Breast epithelium (tissue), 3 donors: Measurements from ENCODE around the gene MSH3.

ENCODE experiments used
- POLR2A ChIP-seq: fragments of 450-650 bp; IDR thresholded peaks from one replicate; pipeline ENCODE4 v1.6.1; 2016; ENCODE audit warnings: antibody characterized with exemption, mild to moderate bottlenecking, moderate library complexity
- POLR2AphosphoS5 ChIP-seq, 3 donors: sonication (generic); formaldehyde crosslinking; IDR thresholded peaks; one replicate each; pipeline ENCODE4 v1.6.1; 2017; ENCODE audit warnings: antibody characterized with exemption in 3 of 3
- TF ChIP-seq, protein P1 (sequence below), 3 donors: fragments of 450-650 bp; IDR thresholded peaks; one replicate each; pipeline ENCODE4 v1.5.1; 2016 to 2017; ENCODE audit warnings: antibody characterized with exemption in 3 of 3, mild to moderate bottlenecking in 3 of 3, moderate library complexity in 3 of 3

DNA sequence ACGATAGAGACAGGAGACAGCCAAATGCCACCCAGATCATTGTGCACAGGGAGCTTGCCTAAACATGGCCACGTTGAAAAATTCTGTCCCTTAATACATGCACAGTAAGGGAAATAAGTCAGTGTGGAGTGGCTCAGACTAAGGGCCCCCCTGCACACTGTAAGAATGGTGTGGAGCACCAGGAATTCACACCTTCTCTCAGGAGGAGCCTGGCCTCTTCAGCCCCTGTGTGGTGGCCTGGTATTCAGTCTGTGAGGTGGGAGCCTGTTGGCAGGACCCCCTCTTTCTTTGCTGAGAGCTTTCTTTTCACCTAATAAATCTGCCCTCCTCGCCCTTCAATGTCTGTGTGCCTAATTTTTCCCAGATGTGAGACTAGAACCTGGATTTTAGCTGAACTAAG lies 239.6 kb downstream of the MSH3 start:
- TF ChIP-seq, protein P1, sequence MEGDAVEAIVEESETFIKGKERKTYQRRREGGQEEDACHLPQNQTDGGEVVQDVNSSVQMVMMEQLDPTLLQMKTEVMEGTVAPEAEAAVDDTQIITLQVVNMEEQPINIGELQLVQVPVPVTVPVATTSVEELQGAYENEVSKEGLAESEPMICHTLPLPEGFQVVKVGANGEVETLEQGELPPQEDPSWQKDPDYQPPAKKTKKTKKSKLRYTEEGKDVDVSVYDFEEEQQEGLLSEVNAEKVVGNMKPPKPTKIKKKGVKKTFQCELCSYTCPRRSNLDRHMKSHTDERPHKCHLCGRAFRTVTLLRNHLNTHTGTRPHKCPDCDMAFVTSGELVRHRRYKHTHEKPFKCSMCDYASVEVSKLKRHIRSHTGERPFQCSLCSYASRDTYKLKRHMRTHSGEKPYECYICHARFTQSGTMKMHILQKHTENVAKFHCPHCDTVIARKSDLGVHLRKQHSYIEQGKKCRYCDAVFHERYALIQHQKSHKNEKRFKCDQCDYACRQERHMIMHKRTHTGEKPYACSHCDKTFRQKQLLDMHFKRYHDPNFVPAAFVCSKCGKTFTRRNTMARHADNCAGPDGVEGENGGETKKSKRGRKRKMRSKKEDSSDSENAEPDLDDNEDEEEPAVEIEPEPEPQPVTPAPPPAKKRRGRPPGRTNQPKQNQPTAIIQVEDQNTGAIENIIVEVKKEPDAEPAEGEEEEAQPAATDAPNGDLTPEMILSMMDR (IDR thresholded peaks at IDR 0.05) = no peak
- TF ChIP-seq POLR2AphosphoS5 (IDR thresholded peaks at IDR 0.05) = no peak
- TF ChIP-seq POLR2A = no peak
